ENCODE measurements around the gene TIMD4.

TIMD4 gene

GRCh38 chr5:156920861-156921431 lies 42.1 kb downstream of the TIMD4 start:
- no peak for DNase-seq

GRCh38 chr5:156920042-156920860 lies 42.8 kb downstream of the TIMD4 start:
- DNase-seq = peak; percentile 83

- DNase-seq = no peak
These were observed 44.6 kb downstream of the TIMD4 start for GRCh38 chr5:156918311-156918845.

- DNase-seq = no peak
These were observed 48.7 kb downstream of the TIMD4 start for GRCh38 chr5:156914371-156914737.

GRCh38 chr5:156913719-156914370 lies 49.2 kb downstream of the TIMD4 start:
- DNase-seq = no peak

GRCh38 chr5:156913355-156913718 lies 49.7 kb downstream of the TIMD4 start:
- DNase-seq = no peak

GRCh38 chr5:156912869-156913268 lies 50.2 kb downstream of the TIMD4 start:
- no peak for DNase-seq

- DNase-seq = no peak
These were observed 53.8 kb downstream of the TIMD4 start for GRCh38 chr5:156909180-156909579.

GRCh38 chr5:156907667-156908066 lies 55.4 kb downstream of the TIMD4 start:
- no peak for DNase-seq

GRCh38 chr5:156906807-156907206 lies 56.2 kb downstream of the TIMD4 start:
- DNase-seq = no peak

GRCh38 chr5:156896546-156896945 lies 66.5 kb downstream of the TIMD4 start:
- DNase-seq = no peak

- DNase-seq = no peak
These were observed 69.5 kb downstream of the TIMD4 start for GRCh38 chr5:156893517-156893916.

GRCh38 chr5:156892864-156893263 lies 70.2 kb downstream of the TIMD4 start:
- no peak for DNase-seq

- DNase-seq = peak; percentile 30
These were observed 70.8 kb downstream of the TIMD4 start for GRCh38 chr5:156892223-156892622.

GRCh38 chr5:156888520-156888919 lies 74.5 kb downstream of the TIMD4 start:
- no peak for DNase-seq

- no peak for DNase-seq
These were observed 79.6 kb downstream of the TIMD4 start for GRCh38 chr5:156883316-156883875.

- DNase-seq = no peak
These were observed 83.3 kb downstream of the TIMD4 start for GRCh38 chr5:156879665-156880285.

- no peak for DNase-seq
These were observed 91.8 kb downstream of the TIMD4 start for GRCh38 chr5:156871212-156871611.

- no peak for DNase-seq
These were observed 92.6 kb downstream of the TIMD4 start for GRCh38 chr5:156870498-156870839.

All from activated CD8-positive, alpha-beta memory T cell treated with anti-CD3 and anti-CD28 coated beads for 24 hours (primary cell).